Measurements from ENCODE around the gene CFP. TPM values are rescaled to one million over a fixed set of nuclear protein-coding genes. Genes with fewer than 3 reads are reported as not detected.

The CFP gene
- total RNA-seq, 3 donors from 2014 or later = 0.96 to 4.0 (median 2.9) TPM

GRCh38 chrX:47634871-47635575 is 5.3 kb upstream of the CFP start:
- no peak for TF ChIP-seq CTCF (IDR thresholded peaks at IDR 0.05)
- H3K9me3 ChIP-seq = no peaks in the 10 kb centered on the region
- H3K4me3 ChIP-seq = no peak overlapping the region
- intact Hi-C loops (cut with DNase I, micrococcal nuclease) = no loop called here
- DNase-seq (no peak), ATAC-seq (no peak)
- H3K36me3 ChIP-seq (ENCODE audit: low read depth) = no peaks in the 10 kb centered on the region
- H3K4me1 ChIP-seq (ENCODE audit: low read depth) = no peaks in the 10 kb centered on the region

DNA sequence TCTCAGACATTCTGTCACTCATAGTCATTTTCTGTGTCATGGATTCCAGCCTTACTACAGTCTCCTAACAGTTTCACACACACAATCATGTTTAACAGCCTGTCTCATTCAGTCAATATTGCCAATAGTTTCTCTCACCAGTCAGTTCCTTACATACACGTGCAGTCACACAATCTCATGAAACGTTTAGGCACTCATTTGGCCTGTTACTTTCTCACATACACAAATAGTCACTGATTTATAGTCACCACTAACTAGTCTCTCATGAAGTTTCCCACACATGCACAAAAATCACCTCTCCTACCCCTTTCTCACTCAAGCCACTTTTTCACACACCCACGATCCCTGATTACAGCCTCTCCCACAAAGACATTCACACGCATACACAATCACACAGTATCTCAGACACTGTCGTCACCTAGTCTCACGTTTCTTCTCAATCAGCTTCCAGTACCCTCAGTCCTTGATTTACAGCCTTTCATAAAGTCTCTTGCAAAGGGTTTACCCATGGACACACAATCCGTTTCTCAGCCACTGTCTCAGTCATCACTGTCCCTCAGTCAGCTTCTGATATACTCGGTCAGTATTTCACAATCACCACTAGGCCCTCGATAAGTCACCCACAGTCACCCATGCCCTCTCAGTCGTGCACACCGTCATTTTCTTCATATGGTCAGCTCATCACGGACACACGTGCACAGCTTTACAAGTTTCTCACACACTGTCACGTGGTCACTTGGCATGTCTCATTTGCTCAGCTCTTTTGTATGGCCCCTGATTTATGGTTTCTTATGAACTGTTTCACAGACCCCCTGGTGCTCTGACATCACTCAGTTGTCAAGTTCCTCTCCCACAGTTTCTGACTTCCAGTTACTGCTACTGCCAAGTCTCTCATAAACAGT is 4.2 kb upstream of the CFP start:
- no peak for DNase-seq
- no peak for TF ChIP-seq CTCF (IDR thresholded peaks at IDR 0.05)
- no peak for ATAC-seq
- Histone ChIP-seq H3K4me3 (no peak overlapping the region), H3K36me3 (ENCODE audit: low read depth) (no peaks in the 10 kb centered on the region), H3K4me1 (ENCODE audit: low read depth) (no peaks in the 10 kb centered on the region), H3K9me3 (no peaks in the 10 kb centered on the region)
- intact Hi-C loops (cut with DNase I, micrococcal nuclease) = no loop called here

DNA sequence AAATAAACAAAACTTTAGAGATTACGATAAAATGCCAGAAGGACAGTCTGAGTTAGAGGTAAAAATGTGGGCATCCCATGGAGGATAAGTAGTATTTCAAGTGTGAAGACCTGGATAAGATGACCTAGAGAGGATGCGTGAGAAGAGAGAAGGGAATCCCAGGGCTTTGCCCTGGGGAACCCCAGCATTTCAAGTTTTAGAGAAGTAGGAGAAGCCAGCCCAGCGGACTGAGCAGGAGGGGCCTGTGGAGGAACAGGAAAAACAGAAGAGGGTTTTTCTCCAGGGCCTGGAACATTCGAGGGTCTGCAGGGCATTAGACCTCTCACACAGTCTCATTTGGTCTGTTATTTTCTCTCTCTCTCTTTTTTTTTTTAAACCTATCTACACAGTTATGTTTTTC is 2.9 kb upstream of the CFP start:
- H3K4me3 ChIP-seq = no peak overlapping the region
- TF ChIP-seq CTCF (IDR thresholded peaks at IDR 0.05) = no peak
- no peak for DNase-seq
- ATAC-seq = no peak
- no peaks in the 10 kb centered on the region for H3K9me3 ChIP-seq
- intact Hi-C loops (cut with DNase I, micrococcal nuclease) = no loop called here
- H3K4me1 ChIP-seq (ENCODE audit: low read depth) = no peaks in the 10 kb centered on the region
- H3K36me3 ChIP-seq (ENCODE audit: low read depth) = no peaks in the 10 kb centered on the region

DNA sequence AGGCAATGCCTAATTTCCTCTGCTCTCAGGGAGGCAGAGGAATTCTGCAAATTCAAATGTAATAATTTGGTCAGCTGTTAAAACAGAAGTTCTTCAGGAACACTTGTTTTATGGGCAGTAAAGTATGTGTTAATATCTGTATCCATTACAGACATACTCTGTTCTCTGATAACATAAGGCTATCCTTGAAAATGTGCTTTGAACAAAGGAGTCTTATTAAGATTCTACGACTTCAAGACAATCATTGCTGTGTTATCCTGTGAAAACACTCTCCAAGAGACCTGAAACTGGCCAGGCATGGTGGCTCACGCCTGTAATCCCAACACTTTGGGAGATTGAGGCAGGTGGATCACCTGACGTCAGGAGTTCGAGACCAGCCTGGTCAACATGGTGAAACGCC is 1.9 kb upstream of the CFP start:
- H3K36me3 ChIP-seq (ENCODE audit: low read depth) = no peaks in the 10 kb centered on the region
- no peaks in the 10 kb centered on the region for H3K9me3 ChIP-seq
- no peak overlapping the region for H3K4me3 ChIP-seq
- ATAC-seq = no peak
- no peak for TF ChIP-seq CTCF (IDR thresholded peaks at IDR 0.05)
- H3K4me1 ChIP-seq (ENCODE audit: low read depth) = no peaks in the 10 kb centered on the region
- intact Hi-C loops (cut with DNase I, micrococcal nuclease) = no loop called here
- DNase-seq = no peak

DNA sequence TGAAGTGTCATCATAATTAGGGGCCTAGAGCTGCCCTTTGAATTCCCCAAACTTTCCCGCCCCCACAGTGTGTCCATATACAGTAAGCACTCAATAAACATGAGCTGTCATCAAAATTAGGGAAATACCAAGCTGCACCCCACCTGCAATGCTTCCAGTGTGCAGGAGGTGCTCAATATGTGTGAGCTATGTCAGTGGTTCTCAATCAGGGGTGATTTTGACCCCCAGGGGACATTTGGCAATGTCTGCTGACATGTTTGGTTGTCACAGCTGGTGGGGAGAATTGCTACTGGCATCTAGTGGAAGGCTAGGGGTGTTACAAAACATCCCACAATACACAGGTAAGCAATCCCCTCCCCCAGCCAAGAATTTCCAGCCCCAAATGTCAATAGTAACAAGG is 748 bp downstream of the CFP start:
- TF ChIP-seq CTCF (IDR thresholded peaks at IDR 0.05) = no peak
- no peak for DNase-seq
- no peaks in the 10 kb centered on the region for H3K36me3 ChIP-seq (ENCODE audit: low read depth)
- H3K4me1 ChIP-seq (ENCODE audit: low read depth) = no peaks in the 10 kb centered on the region
- no peaks in the 10 kb centered on the region for H3K9me3 ChIP-seq
- no peak for ATAC-seq
- intact Hi-C loops (cut with DNase I, micrococcal nuclease) = no loop called here
- H3K4me3 ChIP-seq = no peak overlapping the region
